Activated T-cell treated with anti-CD3 and anti-CD28 coated beads, Interleukin-2, amount 50 U/mL, for 24 hours (primary cell): Measurements from ENCODE around the gene HMGN5.

Source experiments
- DNase-seq: peaks from one replicate; pipeline ENCODE4 v3.0.0-alpha.2; 2020
- H3K27ac Mint-ChIP-seq: 2 replicates; pipeline ENCODE4 v1.8.0; 2020; ENCODE audit warnings: mild to moderate bottlenecking, mixed read lengths
- H3K27me3 Mint-ChIP-seq: 2 replicates; pipeline ENCODE4 v1.8.0; 2020; ENCODE audit warnings: mixed read lengths
- H3K36me3 Mint-ChIP-seq: 2 replicates; pipeline ENCODE4 v1.8.0; 2020; ENCODE audit warnings: low read depth, mixed read lengths
- H3K4me1 Mint-ChIP-seq: 2 replicates; pipeline ENCODE4 v1.8.0; 2020; ENCODE audit warnings: low read depth, mixed read lengths
- H3K4me3 Mint-ChIP-seq: 2 replicates; pipeline ENCODE4 v1.8.0; 2020; ENCODE audit warnings: mild to moderate bottlenecking, moderate library complexity, mixed read lengths
- H3K9me3 Mint-ChIP-seq: 2 replicates; pipeline ENCODE4 v1.8.0; 2020; ENCODE audit warnings: mixed read lengths

Gene HMGN5

GRCh38 chrX:81201071-81201470 is 642 bp downstream of the HMGN5 start:
- Mint-ChIP-seq H3K4me1 (peaks cover 30% of the 10 kb centered on the region), H3K27ac (peak overlapping the region; percentile 90), H3K27me3 (peaks cover 5% of the 10 kb centered on the region), H3K4me3 (peak overlapping the region; percentile 85), H3K36me3 (peaks cover 6% of the 10 kb centered on the region), H3K9me3 (no peaks in the 10 kb centered on the region)
- DNase-seq = no peak

GRCh38 chrX:81195712-81196111 is 6.0 kb downstream of the HMGN5 start:
- peak; percentile 52 for DNase-seq
- no peak overlapping the region for H3K27ac Mint-ChIP-seq
- no peaks in the 10 kb centered on the region for H3K36me3 Mint-ChIP-seq
- no peak overlapping the region for H3K4me3 Mint-ChIP-seq
- H3K4me1 Mint-ChIP-seq = peaks cover 4% of the 10 kb centered on the region
- peaks cover 20% of the 10 kb centered on the region for H3K27me3 Mint-ChIP-seq
- H3K9me3 Mint-ChIP-seq = no peaks in the 10 kb centered on the region

GRCh38 chrX:81195259-81195658 is 6.5 kb downstream of the HMGN5 start:
- Mint-ChIP-seq H3K36me3 (no peaks in the 10 kb centered on the region), H3K27me3 (peaks cover 20% of the 10 kb centered on the region), H3K9me3 (no peaks in the 10 kb centered on the region), H3K4me3 (no peak overlapping the region), H3K4me1 (peaks cover 4% of the 10 kb centered on the region), H3K27ac (no peak overlapping the region)
- DNase-seq = no peak

- Mint-ChIP-seq H3K27ac (no peak overlapping the region), H3K9me3 (no peaks in the 10 kb centered on the region), H3K27me3 (peaks cover 8% of the 10 kb centered on the region), H3K36me3 (no peaks in the 10 kb centered on the region), H3K4me1 (no peaks in the 10 kb centered on the region), H3K4me3 (no peak overlapping the region)
- DNase-seq = no peak
Measured at GRCh38 chrX:81174286-81174685, 27.4 kb downstream of the HMGN5 start.

GRCh38 chrX:81168391-81168790 is 33.3 kb downstream of the HMGN5 start:
- DNase-seq = no peak
- Mint-ChIP-seq H3K9me3 (no peaks in the 10 kb centered on the region), H3K36me3 (no peaks in the 10 kb centered on the region), H3K4me1 (no peaks in the 10 kb centered on the region), H3K27me3 (peaks cover 10% of the 10 kb centered on the region), H3K4me3 (no peak overlapping the region), H3K27ac (no peak overlapping the region)

- Mint-ChIP-seq H3K27me3 (peaks cover 36% of the 10 kb centered on the region), H3K4me1 (peaks cover 4% of the 10 kb centered on the region), H3K4me3 (peak overlapping the region; percentile 84), H3K27ac (peak overlapping the region; percentile 71), H3K36me3 (no peaks in the 10 kb centered on the region), H3K9me3 (no peaks in the 10 kb centered on the region)
- DNase-seq = peak; percentile 91
Measured at GRCh38 chrX:81121513-81122363, 80.0 kb downstream of the HMGN5 start.

GRCh38 chrX:81120936-81121371 is 80.8 kb downstream of the HMGN5 start:
- peak; percentile 41 for DNase-seq
- no peaks in the 10 kb centered on the region for H3K36me3 Mint-ChIP-seq
- no peaks in the 10 kb centered on the region for H3K9me3 Mint-ChIP-seq
- peak overlapping the region; percentile 71 for H3K27ac Mint-ChIP-seq
- peak overlapping the region; percentile 84 for H3K4me3 Mint-ChIP-seq
- peaks cover 4% of the 10 kb centered on the region for H3K4me1 Mint-ChIP-seq
- peaks cover 37% of the 10 kb centered on the region for H3K27me3 Mint-ChIP-seq

GRCh38 chrX:81120258-81120935 is 81.3 kb downstream of the HMGN5 start:
- Mint-ChIP-seq H3K27ac (no peak overlapping the region), H3K4me1 (peaks cover 4% of the 10 kb centered on the region), H3K27me3 (peaks cover 33% of the 10 kb centered on the region), H3K36me3 (no peaks in the 10 kb centered on the region), H3K9me3 (no peaks in the 10 kb centered on the region), H3K4me3 (peak overlapping the region; percentile 84)
- DNase-seq = no peak

GRCh38 chrX:81114757-81115156 is 87.0 kb downstream of the HMGN5 start:
- H3K27ac Mint-ChIP-seq = no peak overlapping the region
- DNase-seq = no peak
- no peaks in the 10 kb centered on the region for H3K36me3 Mint-ChIP-seq
- peaks cover 25% of the 10 kb centered on the region for H3K27me3 Mint-ChIP-seq
- H3K4me3 Mint-ChIP-seq = no peak overlapping the region
- H3K4me1 Mint-ChIP-seq = peaks cover 2% of the 10 kb centered on the region
- no peaks in the 10 kb centered on the region for H3K9me3 Mint-ChIP-seq

- Mint-ChIP-seq H3K27me3 (peaks cover 50% of the 10 kb centered on the region), H3K27ac (no peak overlapping the region), H3K4me3 (no peak overlapping the region), H3K36me3 (no peaks in the 10 kb centered on the region), H3K9me3 (peaks cover 9% of the 10 kb centered on the region), H3K4me1 (no peaks in the 10 kb centered on the region)
- DNase-seq = no peak
Measured at GRCh38 chrX:81110286-81110685, 91.4 kb downstream of the HMGN5 start.

- no peak for DNase-seq
- Mint-ChIP-seq H3K27me3 (peaks cover 51% of the 10 kb centered on the region), H3K27ac (no peak overlapping the region), H3K4me1 (no peaks in the 10 kb centered on the region), H3K9me3 (peaks cover 2% of the 10 kb centered on the region), H3K4me3 (no peak overlapping the region), H3K36me3 (no peaks in the 10 kb centered on the region)
Measured at GRCh38 chrX:81082649-81083048, 119.1 kb downstream of the HMGN5 start.
